PC-3 (cell line): Measurements from ENCODE around the gene RERG. TPM values are rescaled to one million over a fixed set of nuclear protein-coding genes. Genes with fewer than 3 reads are reported as not detected.
A peak's percentile ranks its signal among the peaks of the same experiment; 100 is the strongest.

Source experiments
- ATAC-seq: fragments of 200-7000 bp; cut with Tn5 transposase; 2 replicates; pipeline ENCODE4 v1.9.1; 2020; ENCODE audit warnings: mild to moderate bottlenecking, moderate library complexity
- BruUV-seq: library from RNA; stranded (reverse); fragments of 400-500 nt; replicated peaks from 2 replicates; lab custom pipeline; 2021; lab: Mats Ljungman, UMichigan
- CTCF ChIA-PET: fragments of 300-600 bp; sonication (Branson Sonifier 250); formaldehyde crosslinking; loops from one replicate; lab custom pipeline; 2022; ENCODE audit warnings: antibody characterized with exemption; lab: Charles Lee
- POLR2A ChIA-PET: fragments of 300-600 bp; sonication (Branson Sonifier 250); formaldehyde crosslinking; loops from one replicate; lab custom pipeline; 2022; ENCODE audit warnings: antibody characterized with exemption; ENCODE audit not compliant: unreplicated experiment; lab: Charles Lee
- DNase-seq: peaks from one replicate; pipeline ENCODE4 v3.0.0-alpha.2; 2015
- H2AFZ ChIP-seq: fragments of 300-600 bp; sonication (generic); 2 replicates; pipeline ENCODE4 v1.6.0; 2016; ENCODE audit warnings: antibody characterized with exemption, low read length
- H3F3A ChIP-seq: fragments of 300-600 bp; sonication (generic); one replicate; pipeline ENCODE4 v1.6.0; 2017; ENCODE audit warnings: antibody characterized with exemption, low read length, control low read depth, mild to moderate bottlenecking; ENCODE audit not compliant: unreplicated experiment
- H3K27ac ChIP-seq: fragments of 300-600 bp; sonication (generic); 2 replicates; pipeline ENCODE4 v1.5.1; 2016; ENCODE audit warnings: mild to moderate bottlenecking, low read length
- H3K27me3 ChIP-seq: fragments of 300-600 bp; sonication (generic); 2 replicates; pipeline ENCODE4 v1.6.1; 2016; ENCODE audit warnings: low read length, mixed read lengths
- H3K36me3 ChIP-seq: fragments of 300-600 bp; sonication (generic); 2 replicates; pipeline ENCODE4 v1.6.1; 2016; ENCODE audit warnings: low read depth, mixed run types, low read length, mixed read lengths
- H3K4me1 ChIP-seq: fragments of 300-600 bp; sonication (generic); 2 replicates; pipeline ENCODE4 v1.5.1; 2016; ENCODE audit warnings: low read length; ENCODE audit not compliant: insufficient read depth
- H3K4me2 ChIP-seq: fragments of 300-600 bp; sonication (generic); 2 replicates; pipeline ENCODE4 v1.6.0; 2016; ENCODE audit warnings: low read length
- H3K4me3 ChIP-seq: fragments of 300-600 bp; sonication (generic); 2 replicates; pipeline ENCODE4 v1.5.1; 2016; ENCODE audit warnings: mild to moderate bottlenecking, low read length, mixed read lengths
- H3K79me2 ChIP-seq: fragments of 300-600 bp; sonication (generic); 2 replicates; pipeline ENCODE4 v1.6.1; 2017; ENCODE audit warnings: low read length, mixed read lengths
- H3K9ac ChIP-seq: fragments of 300-600 bp; sonication (generic); 2 replicates; pipeline ENCODE4 v1.6.0; 2016; ENCODE audit warnings: mild to moderate bottlenecking, low read length
- H3K9me2 ChIP-seq: fragments of 300-600 bp; sonication (generic); replicated peaks from 2 replicates; pipeline ENCODE4 v1.6.1; 2016; ENCODE audit warnings: mixed run types, low read length, mixed read lengths
- H3K9me3 ChIP-seq: fragments of 300-600 bp; sonication (generic); 2 replicates; pipeline ENCODE4 v1.6.1; 2016; ENCODE audit warnings: low read length, mixed read lengths
- H4K20me1 ChIP-seq: fragments of 300-600 bp; sonication (generic); 2 replicates; pipeline ENCODE4 v1.6.1; 2016; ENCODE audit warnings: low read length, mixed read lengths
- CTCF ChIP-seq: fragments of 300-600 bp; sonication (generic); conservative IDR thresholded peaks from 2 replicates; pipeline ENCODE4 v1.5.1; 2017; ENCODE audit warnings: antibody characterized with exemption, low read depth, mild to moderate bottlenecking, low read length
- EZH2 ChIP-seq: fragments of 300-600 bp; sonication (generic); IDR thresholded peaks from one replicate; pipeline ENCODE4 v1.6.1; 2017; ENCODE audit warnings: antibody characterized with exemption, mild to moderate bottlenecking, low read length; ENCODE audit not compliant: unreplicated experiment
- EZH2phosphoT487 ChIP-seq: fragments of 300-600 bp; sonication (generic); IDR thresholded peaks from 2 replicates; pipeline ENCODE4 v1.6.1; 2018; ENCODE audit warnings: mild to moderate bottlenecking, antibody characterized with exemption, low read length, borderline replicate concordance
- intact Hi-C: fragments of 100-400 bp; cut with micrococcal nuclease; formaldehyde crosslinking; loops from 2 replicates; pipeline ENCODE4 v1.9.0; 2023
- total RNA-seq: library from RNA; depleted of rRNA; stranded (reverse); fragments of >200 nt; gene quantifications from 2 replicates; pipeline ENCODE4 v1.2.3, GENCODE V29; 2014

RERG gene
- total RNA-seq, 1 experiment from 2014 or later, result not detected

- Histone ChIP-seq H3K9ac (no peak overlapping the region), H3K27ac (no peak overlapping the region), H3K36me3 (no peaks in the 10 kb centered on the region), H3K79me2 (no peaks in the 10 kb centered on the region), H3K4me2 (no peak overlapping the region), H3K9me3 (no peaks in the 10 kb centered on the region), H3K9me2 (no peaks in the 10 kb centered on the region), H3K27me3 (no peaks in the 10 kb centered on the region), H2AFZ (no peak overlapping the region), H3K4me1 (peaks cover 6% of the 10 kb centered on the region), H4K20me1 (no peaks in the 10 kb centered on the region), H3K4me3 (no peak overlapping the region), H3F3A (no peaks in the 10 kb centered on the region)
- no peak for TF ChIP-seq EZH2
- TF ChIP-seq EZH2phosphoT487, result no peak
- TF ChIP-seq CTCF, result peak; percentile 83
- ChIA-PET POLR2A (no interaction called here), CTCF (interaction anchor here (0.5 to 0.7 kb wide), 2 partner anchors 8 to 52 kb away, joined by 3 read pairs; no protein-coding TSS in a partner anchor)
- BruUV-seq, result no TSS peak
- peak; percentile 46 for ATAC-seq
- DNase-seq, result peak; percentile 56
- intact Hi-C loops, result loop anchor here (1.0 kb wide), 1 partner anchor 42 kb away; no protein-coding TSS in a partner anchor
Observed at GRCh38 chr12:15268927-15269552, 47.8 kb upstream of the RERG start.

- intact Hi-C loops, result no loop called here
- Histone ChIP-seq H2AFZ (no peak overlapping the region), H3K9me3 (no peaks in the 10 kb centered on the region), H3K4me3 (no peak overlapping the region), H3K9me2 (no peaks in the 10 kb centered on the region), H3K79me2 (no peaks in the 10 kb centered on the region), H4K20me1 (no peaks in the 10 kb centered on the region), H3K4me1 (no peaks in the 10 kb centered on the region), H3K9ac (no peak overlapping the region), H3K27me3 (no peaks in the 10 kb centered on the region), H3K36me3 (no peaks in the 10 kb centered on the region), H3F3A (no peaks in the 10 kb centered on the region), H3K27ac (no peak overlapping the region), H3K4me2 (no peak overlapping the region)
- CTCF ChIA-PET, result no interaction called here
- ATAC-seq (no peak), DNase-seq (no peak)
- POLR2A ChIA-PET, result no interaction called here
- TF ChIP-seq EZH2phosphoT487, result no peak
- TF ChIP-seq CTCF, result no peak
- TF ChIP-seq EZH2, result no peak
- no TSS peak for BruUV-seq
Observed at GRCh38 chr12:15268309-15268708, 47.1 kb upstream of the RERG start.

- DNase-seq, result no peak
- Histone ChIP-seq H3K9ac (no peak overlapping the region), H3K4me3 (no peak overlapping the region), H3K36me3 (no peaks in the 10 kb centered on the region), H3K27ac (no peak overlapping the region), H3K9me3 (no peaks in the 10 kb centered on the region), H3K4me2 (no peak overlapping the region), H3K9me2 (no peaks in the 10 kb centered on the region), H3F3A (no peaks in the 10 kb centered on the region), H3K79me2 (no peaks in the 10 kb centered on the region), H3K27me3 (no peaks in the 10 kb centered on the region), H3K4me1 (no peaks in the 10 kb centered on the region), H4K20me1 (no peaks in the 10 kb centered on the region), H2AFZ (no peak overlapping the region)
- no peak for ATAC-seq
- intact Hi-C loops, result no loop called here
- no TSS peak for BruUV-seq
- POLR2A ChIA-PET, result no interaction called here
- CTCF ChIA-PET, result no interaction called here
- TF ChIP-seq EZH2, result no peak
- TF ChIP-seq CTCF, result no peak
- no peak for TF ChIP-seq EZH2phosphoT487
Observed at GRCh38 chr12:15265875-15266274, 44.7 kb upstream of the RERG start.
